Daoy (cell line): ENCODE measurements around the gene NAV3. TPM values are rescaled to one million over a fixed set of nuclear protein-coding genes. Genes with fewer than 3 reads are reported as not detected.

Source experiments
- DNase-seq: peaks from one replicate; pipeline ENCODE4 v3.0.0-alpha.2; 2015; ENCODE audit warnings: low read depth
- total RNA-seq: library from RNA; depleted of rRNA; stranded (reverse); fragments of >200 nt; shearing (Covaris generic); gene quantifications from 2 replicates; pipeline ENCODE4 v1.2.3, GENCODE V29; 2014

Gene NAV3
- total RNA-seq, 1 experiment from 2014 or later, result 34.2 TPM

DNA sequence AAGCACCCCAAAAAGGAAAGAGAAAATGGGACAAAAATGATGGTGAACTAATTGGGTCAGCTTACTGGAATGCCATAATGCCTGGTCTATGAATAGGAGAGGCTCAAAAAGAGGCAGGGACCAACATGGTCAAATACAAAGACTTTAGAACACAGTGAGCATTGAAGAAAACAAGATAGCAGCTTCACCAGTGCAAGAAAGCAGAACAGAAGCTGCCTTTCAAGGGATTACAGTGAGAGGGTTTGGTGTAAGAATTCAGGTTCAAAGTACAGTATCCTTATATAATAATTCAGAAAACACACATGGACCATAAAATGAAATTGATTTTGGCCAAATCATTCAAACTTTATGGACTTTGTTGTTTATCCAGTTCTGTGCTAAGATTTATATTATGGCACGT is 162.1 kb downstream of the NAV3 start:
- DNase-seq, result no peak

DNA sequence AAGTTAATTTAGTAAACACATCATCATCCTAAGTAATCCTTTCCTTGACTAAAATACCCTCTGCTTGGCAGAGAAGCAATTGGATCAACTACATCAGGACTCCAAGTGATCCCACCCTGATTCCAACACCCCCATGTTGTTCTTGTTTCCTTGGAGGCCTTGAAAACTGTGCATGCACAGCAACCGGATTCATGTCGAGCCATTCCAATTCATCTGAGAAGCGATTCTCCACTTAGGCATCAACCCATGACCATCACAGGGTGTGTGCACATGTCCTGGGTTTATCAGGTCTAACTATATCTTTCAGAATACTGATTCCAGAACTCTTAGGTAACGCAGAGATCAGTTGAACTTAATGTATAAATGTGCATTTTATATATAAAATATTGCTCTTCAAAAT is 163.0 kb downstream of the NAV3 start:
- DNase-seq, result no peak

DNA sequence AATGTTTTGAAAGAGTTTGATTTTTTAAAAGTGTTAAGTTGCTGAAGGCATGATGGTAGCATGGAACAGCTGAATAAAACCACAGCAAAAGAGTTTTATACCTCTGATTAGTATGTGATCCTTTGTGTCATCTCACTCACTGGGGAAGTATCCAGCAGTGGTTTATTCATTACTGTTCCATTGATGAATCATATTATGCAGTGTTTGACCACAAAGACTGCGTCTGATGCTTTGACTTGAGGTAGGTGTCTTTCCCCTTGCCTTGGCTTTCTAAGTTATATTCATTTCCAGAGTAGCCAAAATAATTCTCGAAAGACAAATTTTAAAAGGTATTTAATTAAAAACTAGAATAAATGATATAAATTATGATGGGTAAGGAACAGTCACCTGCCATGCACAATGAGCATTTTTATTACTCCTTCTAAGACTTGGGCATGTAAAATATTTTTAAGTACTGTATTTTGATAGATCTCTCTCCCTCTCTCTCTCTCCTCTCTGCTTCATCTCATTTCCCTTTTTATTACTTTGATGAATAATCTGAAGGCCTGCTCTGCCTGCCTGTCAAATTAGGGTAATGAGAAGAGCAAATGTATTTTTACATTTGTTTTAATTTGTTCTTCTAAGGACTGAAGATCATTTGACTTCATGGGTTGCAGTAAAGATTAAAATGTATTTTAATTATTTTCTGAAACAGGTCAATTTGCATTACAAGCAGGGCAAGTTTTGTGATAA is 164.9 kb downstream of the NAV3 start:
- DNase-seq, result peak; percentile 74

GRCh38 chr12:77996670-77997069 is 166.0 kb downstream of the NAV3 start:
- no peak for DNase-seq

DNA sequence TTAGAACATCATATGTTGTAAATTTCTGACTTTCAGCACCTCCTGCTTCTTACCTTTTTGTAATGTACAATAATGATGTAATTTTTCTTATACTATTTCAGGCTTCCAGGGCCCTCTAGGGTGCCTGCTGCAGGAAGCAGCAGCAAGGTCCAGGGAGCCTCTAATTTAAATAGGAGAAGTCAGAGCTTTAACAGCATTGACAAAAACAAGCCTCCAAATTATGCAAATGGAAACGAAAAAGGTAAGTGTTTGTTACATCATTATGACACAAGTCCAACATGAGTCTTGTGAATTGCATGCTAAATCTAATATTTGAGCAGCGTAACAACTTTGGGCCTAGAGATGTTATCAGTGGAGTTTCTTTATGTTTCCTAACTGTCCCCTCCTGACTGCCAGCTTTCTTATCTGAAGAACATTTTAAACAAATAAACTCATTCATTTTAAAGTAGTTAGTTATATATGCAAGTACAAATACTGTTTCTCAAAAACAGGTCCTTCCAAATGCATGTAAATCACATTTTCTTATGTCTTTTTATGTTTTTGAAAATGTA is 167.6 kb downstream of the NAV3 start:
- no peak for DNase-seq

DNA sequence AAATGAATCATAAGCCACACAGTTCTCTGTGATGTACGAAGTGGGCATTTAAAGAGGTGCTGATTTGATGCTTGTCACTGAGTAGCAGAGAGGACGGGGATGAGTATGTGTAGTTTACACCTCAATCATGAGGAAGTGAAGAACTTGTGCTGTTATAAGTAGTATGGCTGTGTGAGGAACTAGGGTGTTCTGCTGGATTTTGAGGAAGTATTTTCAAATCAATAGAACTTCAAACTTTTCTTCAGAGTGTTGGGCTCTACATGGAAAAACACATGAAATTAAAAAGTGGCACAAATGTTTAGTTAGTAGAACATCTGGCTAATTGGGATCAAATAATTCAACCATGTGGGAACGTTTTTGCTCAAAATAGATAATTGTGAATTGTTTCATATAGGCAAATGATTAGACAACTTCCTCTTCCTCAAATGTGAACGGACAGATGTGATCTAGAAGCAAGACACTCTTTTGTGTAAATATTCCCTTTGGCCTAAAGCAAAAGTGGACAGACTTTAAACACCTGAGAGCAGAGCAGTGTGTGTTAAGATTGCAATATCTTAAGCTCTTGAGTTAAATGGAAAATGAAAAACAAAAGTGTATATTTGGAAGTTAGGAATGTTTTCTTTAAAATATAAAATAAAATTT is 168.5 kb downstream of the NAV3 start:
- no peak for DNase-seq

DNA sequence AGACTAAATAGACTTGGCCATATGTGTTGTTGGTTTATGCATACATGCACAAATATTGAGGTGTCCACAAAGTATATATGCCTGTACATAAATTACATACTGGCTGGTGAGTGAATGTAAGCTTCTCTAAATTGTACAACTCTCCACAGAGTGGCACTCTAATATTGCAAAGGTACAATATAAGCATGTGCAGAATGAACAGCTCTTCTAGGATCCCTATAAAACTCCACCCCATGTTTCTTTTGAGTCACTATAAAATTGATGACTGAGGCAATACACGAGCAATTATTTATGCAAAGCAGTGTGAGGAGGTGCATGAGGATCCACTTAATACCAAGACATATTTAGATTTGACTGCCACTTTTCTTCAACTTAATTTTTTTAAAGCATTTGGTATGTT is 172.2 kb downstream of the NAV3 start:
- no peak for DNase-seq

DNA sequence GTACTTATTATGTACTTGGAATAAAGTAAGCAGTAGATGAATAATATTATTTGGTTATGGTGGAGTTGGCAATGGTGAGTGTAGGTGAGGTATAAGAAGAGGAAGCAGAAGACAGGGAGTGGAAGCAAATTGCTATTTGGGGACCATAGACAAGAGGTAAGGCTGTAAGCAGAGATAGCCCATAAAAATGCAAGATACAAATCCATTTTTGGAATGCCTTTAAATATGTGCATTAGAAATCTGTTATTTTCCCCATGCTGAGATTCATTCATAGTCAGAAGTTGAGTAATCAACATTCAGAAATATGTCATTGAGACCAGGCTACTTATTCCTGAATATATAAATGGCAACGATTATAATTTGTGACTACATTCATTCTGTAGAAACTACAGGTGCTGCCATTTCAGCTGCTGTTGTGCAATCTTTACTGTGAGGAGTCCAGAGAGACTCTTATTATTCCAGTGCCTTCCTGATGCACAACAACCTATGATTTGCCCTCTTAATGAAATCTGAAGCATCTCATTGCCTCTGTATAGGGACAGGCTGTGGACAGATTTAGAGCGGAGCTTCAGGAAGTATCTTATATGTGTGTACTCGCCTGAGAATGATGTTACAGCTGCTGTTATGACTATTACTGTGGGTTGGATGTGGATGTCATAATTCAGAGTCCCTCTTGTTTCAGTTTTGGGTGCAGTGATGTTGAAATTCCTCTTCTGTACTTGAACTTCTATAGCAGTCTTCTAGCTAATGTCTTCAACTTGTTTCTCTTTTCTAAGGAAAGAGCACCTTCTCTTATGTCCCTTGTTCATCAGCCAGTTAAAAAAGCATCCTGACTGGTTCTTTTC is 173.8 kb downstream of the NAV3 start:
- no peak for DNase-seq

- no peak for DNase-seq
These were observed 174.4 kb downstream of the NAV3 start for GRCh38 chr12:78005094-78005492.

DNA sequence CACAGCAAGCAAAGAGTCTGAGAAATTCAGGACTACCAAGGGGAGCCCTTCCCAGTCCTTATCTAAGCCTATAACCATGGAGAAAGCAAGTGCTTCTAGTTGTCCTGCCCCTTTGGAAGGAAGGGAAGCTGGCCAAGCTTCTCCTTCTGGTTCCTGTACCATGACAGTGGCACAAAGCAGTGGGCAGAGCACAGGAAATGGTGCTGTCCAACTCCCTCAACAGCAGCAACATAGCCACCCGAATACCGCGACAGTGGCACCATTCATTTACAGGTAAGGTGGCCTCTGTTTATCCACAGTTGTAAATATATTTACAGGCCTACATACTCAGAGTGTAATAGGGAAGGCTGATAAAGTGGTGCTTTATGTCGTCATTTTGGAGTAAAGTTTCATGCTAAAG is 176.5 kb downstream of the NAV3 start:
- no peak for DNase-seq

- DNase-seq, result no peak
These were observed 178.3 kb downstream of the NAV3 start for GRCh38 chr12:78009031-78009430.

- DNase-seq, result peak; percentile 7
These were observed 187.6 kb downstream of the NAV3 start for GRCh38 chr12:78018171-78018910.

DNA sequence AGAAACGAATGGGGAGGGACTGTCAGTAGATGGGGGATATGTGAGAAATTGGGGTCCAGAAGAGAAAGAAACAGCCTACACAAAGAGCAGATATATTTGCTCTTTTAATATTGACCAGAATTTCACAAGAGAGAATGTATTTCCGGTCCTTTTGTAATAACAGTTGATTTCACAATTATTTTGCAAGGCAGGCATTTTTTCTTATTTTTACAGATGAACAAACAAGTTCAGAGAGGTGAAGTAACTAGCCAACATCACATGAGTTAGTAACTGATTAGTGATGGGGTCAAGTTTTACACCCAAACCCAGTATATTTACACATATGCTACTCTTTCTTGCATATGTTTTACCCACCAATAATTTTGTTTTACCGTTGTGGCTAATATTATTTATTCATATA is 188.2 kb downstream of the NAV3 start:
- no peak for DNase-seq

DNA sequence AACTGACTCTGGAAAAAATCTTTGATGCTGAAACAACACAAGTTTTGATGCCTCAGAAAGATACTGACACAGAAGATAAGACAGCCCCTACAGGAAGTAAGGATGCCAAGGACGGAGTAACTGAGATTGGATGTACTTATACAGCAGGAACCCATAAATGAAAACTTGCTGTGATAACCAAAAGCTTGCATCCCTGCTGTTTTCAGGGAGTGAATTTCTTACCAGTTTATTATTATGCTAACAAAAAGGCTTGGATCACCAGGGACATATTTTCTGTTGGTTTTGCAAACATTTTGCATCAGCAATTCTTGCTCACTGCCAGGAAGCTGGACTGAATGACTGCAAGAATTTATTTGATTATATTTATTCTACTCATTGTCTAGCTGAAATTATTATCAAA is 197.7 kb downstream of the NAV3 start:
- DNase-seq, result no peak

GRCh38 chr12:78034025-78034424 is 203.3 kb downstream of the NAV3 start:
- DNase-seq, result no peak

GRCh38 chr12:78035901-78036606 is 205.4 kb downstream of the NAV3 start:
- no peak for DNase-seq

GRCh38 chr12:78036874-78037273 is 206.2 kb downstream of the NAV3 start:
- DNase-seq, result no peak

GRCh38 chr12:78037707-78038106 is 207.0 kb downstream of the NAV3 start:
- no peak for DNase-seq

- DNase-seq, result no peak
These were observed 207.8 kb downstream of the NAV3 start for GRCh38 chr12:78038541-78038940.

DNA sequence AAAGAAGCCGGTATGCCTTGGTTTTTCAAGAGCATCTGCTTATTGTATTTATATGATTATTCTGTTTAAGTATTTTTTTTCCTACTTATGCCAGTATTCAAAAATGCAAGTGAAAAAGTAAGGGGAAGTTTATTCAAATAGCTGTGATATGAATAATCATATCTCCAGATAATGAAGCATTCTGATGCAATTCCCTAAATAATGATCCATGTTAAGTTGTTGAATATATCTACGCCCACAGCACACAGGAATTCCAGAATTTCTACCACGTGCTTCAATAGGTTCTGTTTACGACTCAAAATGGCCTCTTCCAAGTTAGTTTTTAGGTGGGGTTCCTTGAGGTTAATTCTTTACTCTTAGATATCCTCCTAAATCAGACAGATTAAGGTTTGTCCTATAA is 208.3 kb downstream of the NAV3 start:
- DNase-seq, result no peak

- no peak for DNase-seq
These were observed 209.4 kb downstream of the NAV3 start for GRCh38 chr12:78040111-78040510.
